SIG-M5 (cell line): ENCODE measurements around the gene NEUROG1.
A peak's percentile ranks its signal among the peaks of the same experiment; 100 is the strongest.

Experiments
- DNase-seq: peaks from one replicate; lab custom pipeline; 2025; lab: John Stamatoyannopoulos, UW

NEUROG1 gene

GRCh38 chr5:135564331-135564730 is 28.6 kb upstream of the NEUROG1 start:
- DNase-seq, result no peak

DNA sequence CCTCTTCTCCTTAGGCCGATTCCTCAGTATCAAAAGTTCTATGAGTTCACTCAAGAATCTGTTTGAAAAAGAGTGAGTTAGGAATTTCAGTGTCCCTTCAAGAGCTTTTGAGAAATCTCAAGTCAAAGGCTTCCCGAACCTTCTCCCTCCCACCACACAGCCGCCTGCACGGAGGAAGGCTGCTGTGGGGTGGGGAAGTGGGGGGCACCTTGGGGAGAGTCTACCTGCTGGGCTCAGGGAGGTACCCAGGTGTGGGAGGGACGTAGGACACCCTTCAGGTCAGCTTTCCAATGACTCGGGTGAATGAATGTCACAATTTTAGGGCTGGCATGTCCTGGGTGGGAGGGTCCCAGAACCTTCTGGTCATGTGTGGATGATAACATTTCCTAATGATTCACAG is 25.5 kb upstream of the NEUROG1 start:
- no peak for DNase-seq

DNA sequence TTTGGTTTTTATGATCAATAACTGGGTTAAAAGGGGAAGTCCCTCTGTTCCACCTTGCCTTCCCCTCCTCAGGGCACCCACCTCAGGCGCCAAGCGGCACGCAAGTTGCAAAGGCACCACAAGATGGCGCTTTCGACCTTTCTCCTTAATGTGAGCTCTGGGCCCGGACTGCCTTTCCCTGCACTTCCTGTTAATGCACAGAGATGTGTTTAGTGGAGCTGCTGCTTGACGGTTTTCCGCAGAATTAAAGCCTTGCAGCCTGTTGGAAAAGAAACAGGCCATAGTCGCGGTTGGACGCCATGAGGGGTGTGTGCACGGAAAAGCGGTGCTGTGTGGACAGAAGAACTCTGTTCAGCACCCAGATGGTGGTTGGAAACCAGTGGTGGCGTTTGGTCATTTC is 25.1 kb upstream of the NEUROG1 start:
- peak; percentile 51 for DNase-seq

GRCh38 chr5:135559354-135559753 is 23.6 kb upstream of the NEUROG1 start:
- no peak for DNase-seq

DNA sequence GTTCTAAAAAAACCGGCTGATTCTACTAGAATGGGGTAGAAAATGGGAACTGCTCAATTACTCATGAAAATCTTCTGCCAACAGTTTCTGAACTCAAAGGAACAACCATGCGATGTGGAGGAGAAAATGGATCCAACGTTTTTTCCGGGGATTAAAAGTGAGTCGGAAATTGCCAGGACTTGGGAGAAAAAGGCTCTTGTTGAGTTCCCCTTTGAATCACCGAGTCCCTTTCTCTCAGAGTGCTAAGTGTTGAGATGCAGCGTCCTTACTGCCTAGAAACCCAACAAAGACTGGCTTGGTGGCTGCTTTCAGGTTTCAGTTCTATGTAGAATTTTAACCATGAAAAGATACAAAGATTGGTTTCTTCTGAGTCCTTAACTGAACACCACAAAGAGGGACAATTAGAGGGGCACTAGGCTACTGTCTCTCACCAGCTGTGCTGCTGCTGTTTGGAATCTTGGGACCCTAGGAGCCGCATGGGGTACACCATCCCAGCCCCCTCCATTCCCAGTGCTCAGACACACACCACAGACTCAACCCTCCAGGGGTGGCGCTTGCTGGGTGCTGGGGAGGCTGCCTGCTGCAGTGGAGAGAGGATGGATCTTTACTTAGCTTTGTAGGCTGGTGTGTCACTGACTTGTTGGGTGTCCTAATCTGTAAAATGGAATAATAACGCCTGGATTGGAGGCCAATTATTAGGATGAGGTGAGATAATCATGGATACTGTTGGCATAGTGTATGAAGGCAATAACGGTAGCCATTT is 21.5 kb upstream of the NEUROG1 start:
- no peak for DNase-seq

- DNase-seq, result no peak
These were observed 20.9 kb upstream of the NEUROG1 start for GRCh38 chr5:135556620-135557019.

GRCh38 chr5:135555530-135555929 is 19.8 kb upstream of the NEUROG1 start:
- DNase-seq, result no peak

GRCh38 chr5:135553688-135554462 is 18.1 kb upstream of the NEUROG1 start:
- DNase-seq, result no peak

DNA sequence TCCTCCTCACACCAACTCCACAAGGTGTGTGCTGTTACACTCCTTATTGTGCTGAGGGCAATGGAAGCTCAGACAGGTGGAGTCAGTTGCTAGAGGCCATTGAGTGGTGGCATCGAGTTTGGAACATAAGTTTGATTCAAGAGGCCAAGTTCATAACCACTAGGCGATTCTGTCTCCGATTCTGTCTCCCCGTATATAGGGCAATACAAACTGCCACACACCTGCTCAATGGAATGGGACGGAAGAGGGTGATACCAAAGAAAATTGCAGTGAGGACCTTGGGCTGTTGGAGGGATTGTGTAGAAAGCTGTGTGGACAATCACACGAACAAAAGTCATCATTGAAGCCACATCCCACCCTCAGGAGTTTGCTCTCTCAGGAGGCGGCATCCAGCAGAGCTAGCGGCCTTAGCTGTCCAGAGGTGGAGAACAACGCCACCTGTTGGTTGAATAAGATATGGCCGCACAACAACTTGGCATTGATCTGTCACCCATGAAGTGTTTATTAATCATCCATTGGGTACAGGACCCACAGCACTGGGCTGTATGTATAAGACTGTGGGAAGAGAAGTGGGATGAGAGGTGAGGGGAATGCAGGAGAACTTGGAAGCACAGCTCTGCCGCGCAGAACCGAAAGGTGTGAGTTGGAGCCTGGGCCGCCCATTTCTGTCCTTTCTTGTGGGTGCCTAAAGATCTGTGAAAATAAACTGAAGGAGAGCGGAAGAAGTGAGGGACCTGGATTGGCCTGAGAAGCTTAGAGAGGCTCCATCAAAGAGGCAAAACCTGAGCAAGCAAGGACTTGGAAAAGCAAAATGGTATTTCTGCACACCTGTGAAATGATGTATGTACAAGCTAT is 16.1 kb upstream of the NEUROG1 start:
- no peak for DNase-seq

DNA sequence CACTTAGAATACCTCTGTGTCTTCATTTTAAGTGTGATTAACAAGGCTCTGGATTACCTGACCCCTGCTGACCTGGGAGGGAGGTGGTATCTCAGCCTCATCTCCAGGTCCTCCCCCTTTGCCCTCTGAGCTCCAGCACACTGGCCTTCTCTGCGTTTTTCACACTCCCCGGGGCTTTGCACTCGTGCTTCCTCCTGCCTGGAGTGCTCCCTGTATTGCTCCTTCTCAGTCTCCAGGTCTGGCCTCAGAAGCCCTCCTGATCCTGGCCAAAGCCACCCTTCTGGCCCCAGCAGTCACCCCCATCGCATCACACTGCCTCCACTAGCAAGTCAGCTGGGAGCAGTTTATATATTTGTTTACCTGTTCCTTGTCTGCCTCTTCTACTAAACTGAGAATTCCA is 13.6 kb upstream of the NEUROG1 start:
- DNase-seq, result no peak

DNA sequence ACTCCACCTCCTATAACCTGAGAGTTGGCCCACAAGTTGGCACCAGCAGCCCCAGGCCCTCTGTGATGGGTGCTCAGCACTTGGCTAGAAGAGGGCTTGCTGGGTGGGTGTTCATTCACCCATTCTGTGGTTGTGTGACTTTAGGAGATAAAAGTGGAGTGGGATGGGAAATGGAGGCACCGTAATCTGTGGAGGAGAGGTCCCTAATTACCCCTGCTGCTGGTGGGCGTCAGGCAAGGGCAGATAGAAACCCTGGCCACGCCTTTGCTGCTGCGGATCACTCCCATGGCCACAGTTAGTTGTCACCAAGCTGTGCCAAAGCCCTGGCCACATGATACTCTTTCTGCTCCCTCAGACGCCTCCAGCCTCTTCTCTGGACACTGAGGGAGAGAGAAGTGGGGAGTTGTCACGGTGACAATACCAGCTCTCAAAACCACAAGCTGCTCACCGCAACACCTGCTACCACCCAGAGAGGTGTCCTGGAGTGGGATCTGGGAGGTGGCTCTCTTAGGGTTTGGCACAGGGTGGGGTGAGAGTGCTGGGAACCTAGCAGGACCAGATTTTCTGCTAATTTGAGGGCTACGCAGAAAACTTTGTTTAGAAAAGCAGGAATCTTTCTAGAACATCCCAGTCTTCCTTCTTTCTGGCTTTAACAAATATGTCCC is 12.0 kb upstream of the NEUROG1 start:
- no peak for DNase-seq

DNA sequence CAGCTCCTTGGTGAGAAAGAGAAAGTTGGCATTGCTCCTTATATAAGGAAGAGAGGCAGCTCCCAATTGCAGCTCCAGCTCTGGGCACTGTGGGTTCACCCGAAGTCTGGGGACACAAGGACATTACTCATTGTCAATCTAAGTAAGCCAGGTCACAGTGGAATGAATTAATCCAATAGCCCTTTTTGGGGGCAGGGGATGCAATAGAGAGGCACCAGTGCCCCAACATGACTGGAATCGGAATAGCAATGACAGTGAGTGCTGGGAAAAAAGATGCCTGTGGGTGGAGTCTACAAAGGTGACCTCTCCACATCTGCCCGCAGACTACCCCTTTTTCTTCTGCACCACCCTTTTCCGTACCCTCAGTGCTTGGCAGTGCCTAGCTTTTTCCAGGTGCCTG is 11.1 kb upstream of the NEUROG1 start:
- DNase-seq, result no peak

DNA sequence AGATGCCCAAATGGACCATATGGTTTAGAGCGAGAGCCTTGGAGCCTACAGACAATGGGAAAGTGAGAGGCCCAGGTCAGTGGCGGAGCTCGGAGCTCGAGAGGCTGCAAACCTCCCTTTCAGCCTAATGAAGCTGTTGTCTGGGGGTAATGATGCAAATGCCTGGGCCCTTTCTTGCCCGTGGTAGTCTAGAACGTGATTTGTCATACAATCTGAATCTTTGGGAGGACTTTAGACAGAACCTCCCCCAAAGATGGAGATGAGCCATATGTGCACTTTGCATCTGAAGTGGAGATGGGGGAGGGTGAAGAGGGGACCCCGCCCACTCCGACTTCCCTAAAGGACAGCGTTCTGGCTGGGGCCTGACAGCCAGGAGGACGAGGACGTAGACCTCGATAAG is 10.3 kb upstream of the NEUROG1 start:
- no peak for DNase-seq

- no peak for DNase-seq
These were observed 9.3 kb upstream of the NEUROG1 start for GRCh38 chr5:135545099-135545498.

- no peak for DNase-seq
These were observed 7.9 kb upstream of the NEUROG1 start for GRCh38 chr5:135543485-135544304.

DNA sequence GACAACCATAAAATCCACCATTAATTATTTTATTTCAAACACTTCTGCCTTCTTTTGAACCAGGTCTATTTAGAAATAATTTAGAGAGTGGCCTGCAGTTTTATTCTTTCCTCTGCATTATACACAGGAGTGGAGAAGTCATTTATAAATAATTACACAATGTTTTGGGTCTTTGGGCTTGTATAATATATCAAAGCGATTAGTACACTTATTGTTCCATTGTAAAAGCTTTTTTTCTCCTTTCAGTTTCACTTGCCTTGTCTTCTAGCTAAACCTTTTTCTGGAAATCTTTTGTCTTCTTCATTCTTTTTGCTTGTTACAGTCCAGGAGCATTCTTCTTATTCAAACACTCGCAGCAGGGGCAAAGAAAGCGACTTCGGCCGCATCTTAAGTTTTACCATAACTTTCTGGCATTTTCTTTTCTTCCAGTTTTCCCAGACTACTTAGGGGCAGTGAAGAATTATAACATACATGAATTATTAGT is 7.3 kb upstream of the NEUROG1 start:
- DNase-seq, result no peak

DNA sequence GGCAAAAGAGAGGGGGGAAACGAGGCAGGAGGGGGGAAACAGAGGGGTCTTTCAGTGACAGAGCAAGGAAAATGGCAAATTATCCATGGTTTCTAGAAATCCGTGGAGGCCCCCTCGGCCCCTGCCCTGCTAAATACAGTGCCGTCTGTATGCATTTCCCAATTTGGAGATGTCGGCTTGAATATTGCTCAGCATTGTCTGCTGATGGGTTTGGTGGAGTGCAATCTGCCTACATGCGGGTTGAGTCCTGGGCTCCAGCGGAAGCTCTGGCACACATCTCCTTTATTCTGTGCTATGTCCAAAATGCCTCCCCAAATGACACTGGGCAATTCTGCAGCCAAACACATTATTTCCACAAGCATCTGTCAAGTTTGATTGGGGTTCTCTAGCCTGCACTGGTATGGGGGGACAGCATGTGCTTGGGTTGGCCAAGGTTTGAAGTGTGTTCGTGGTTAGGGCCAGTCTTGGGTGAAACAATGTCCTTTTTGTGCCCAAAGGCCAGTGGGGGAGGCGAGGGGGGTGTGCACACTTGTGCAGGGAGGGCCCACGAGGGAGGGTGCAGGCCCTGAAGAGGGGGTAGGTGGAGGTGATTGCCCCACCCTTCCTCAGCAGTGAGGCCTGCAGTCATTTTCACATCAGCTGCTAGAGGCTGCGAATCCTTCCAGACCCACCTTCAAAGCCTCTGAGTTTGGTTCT is 6.2 kb upstream of the NEUROG1 start:
- no peak for DNase-seq

DNA sequence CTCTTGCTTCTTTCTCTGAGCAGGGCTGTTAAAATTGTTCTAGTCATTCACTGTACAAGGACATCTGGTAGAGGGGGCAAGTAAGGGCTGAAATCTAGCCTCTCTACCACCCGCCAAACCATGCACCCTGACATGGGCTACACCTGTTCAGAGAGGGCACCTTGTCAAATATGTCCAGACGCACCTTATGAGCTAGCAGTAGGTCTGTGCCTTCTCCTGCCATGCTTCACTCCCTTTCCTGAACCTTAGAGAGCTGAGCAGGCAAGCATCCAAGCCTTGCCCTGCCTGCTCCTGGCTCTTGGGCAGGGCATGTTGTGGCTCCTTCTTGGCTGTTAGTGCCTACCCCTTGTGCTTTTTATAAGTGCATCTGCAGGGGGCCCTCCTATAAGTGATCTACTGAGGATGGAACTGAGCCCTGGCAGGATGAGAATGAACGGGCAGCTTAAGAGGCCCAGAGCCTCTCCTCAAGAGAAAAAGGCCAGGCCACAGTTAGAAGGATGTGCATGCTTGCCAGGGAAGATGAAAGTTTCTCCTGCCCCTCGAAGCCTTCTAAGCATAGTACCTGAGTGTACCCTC is 3.8 kb upstream of the NEUROG1 start:
- no peak for DNase-seq

DNA sequence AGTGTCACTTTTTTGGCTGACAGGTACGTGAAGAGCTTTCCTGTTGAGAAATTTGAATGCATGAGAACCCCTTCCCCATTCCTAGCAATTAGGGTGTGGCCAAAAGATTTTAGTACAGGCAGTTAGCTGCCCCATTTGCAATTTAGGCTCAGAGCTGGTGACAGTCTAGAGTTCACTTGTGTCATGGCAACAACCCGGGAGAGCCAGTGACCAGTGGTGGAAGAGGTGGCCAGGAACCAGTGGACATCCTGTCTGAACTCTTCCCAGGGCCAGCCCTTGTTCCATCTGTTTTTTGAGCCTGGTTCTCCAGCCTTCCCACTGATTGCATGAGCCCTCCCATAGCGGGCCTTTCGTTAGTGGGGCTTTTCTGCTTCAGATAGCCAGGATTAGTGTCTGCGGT is 2.5 kb upstream of the NEUROG1 start:
- DNase-seq, result no peak

DNA sequence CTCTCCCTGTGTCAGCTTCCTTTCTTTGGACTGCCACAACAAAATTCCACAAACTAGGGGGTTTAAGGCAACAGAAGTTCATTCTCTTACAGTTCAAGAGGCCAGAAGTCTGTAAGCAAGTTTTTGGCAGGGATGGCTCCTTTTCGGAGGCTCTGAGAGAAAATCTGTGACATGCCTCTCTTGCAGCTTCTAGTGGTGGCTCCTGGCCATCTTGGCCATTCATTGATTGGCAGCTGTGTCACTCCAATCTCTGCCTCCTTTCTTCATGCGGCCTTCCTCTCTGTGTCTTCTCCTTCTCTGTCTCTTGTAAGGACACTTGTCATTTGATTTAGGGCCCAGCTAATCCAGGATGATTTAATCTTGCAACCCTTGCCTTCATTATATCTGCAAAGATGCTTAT is 2.0 kb upstream of the NEUROG1 start:
- DNase-seq, result no peak
